HepG2 (cell line): Measurements from ENCODE around the gene MRPL36. TPM values are rescaled to one million over a fixed set of nuclear protein-coding genes. Genes with fewer than 3 reads are reported as not detected.

Source experiments
- ATM ChIP-seq: fragments of 450-650 bp; IDR thresholded peaks from 2 replicates; pipeline ENCODE4 v1.7.1; 2017; ENCODE audit warnings: mild to moderate bottlenecking, borderline replicate concordance
- ZBTB37 ChIP-seq: sonication (generic); formaldehyde crosslinking; IDR thresholded peaks from 2 replicates; pipeline ENCODE4 v1.4.0; 2020; ENCODE audit warnings: mild to moderate bottlenecking, missing genetic modification reagents
- ZBTB7B ChIP-seq: sonication (generic); formaldehyde crosslinking; IDR thresholded peaks from 2 replicates; pipeline ENCODE4 v1.4.0; 2020; ENCODE audit warnings: missing genetic modification reagents
- ZNF460 ChIP-seq: sonication (generic); formaldehyde crosslinking; IDR thresholded peaks from 2 replicates; pipeline ENCODE4 v1.5.1; 2020; ENCODE audit warnings: missing genetic modification reagents, mild to moderate bottlenecking, borderline replicate concordance
- ZNF501 ChIP-seq: sonication (generic); formaldehyde crosslinking; IDR thresholded peaks from 2 replicates; pipeline ENCODE4 v1.5.1; 2020; ENCODE audit warnings: mild to moderate bottlenecking, moderate library complexity, missing genetic modification reagents
- ZNF687 ChIP-seq: sonication (generic); formaldehyde crosslinking; IDR thresholded peaks from 2 replicates; pipeline ENCODE4 v1.5.1; 2020; ENCODE audit warnings: mild to moderate bottlenecking, missing genetic modification reagents, moderate library complexity
- polyA plus RNA-seq, 8 experiments: library from polyadenylated mRNA; depleted of rRNA in 3 of 8; stranded (reverse) in 7 of 8; unstranded in 1 of 8; fragments of >200 nt; fragmentation: Illumina TruSeq in 4 of 8; extraction: Trizol in 4 of 8; gene quantifications; 2 replicates each; pipeline versions ENCODE4 v1.2.1 to v1.2.3, GENCODE V29; 2011 to 2016; ENCODE audit warnings: low read depth in 4 of 8, missing spikeins in 1 of 8, mixed read lengths in 1 of 8; ENCODE audit not compliant: insufficient read depth in 1 of 8
- total RNA-seq, 5 experiments: library from RNA; depleted of rRNA; stranded (reverse); fragments of >200 nt; fragmentation: Illumina TruSeq; extraction: Trizol; gene quantifications; 2 replicates each; pipeline ENCODE4 v1.2.3, GENCODE V29; 2016; ENCODE audit warnings: low read depth in 1 of 5

Gene MRPL36
- total and polyA plus RNA-seq, 2 of the 13 experiments (the other 11 are each of a cell fraction or from before 2014, with no cell fraction given) = 71.3 to 113 TPM

- TF ChIP-seq ZNF687 (CRISPR knock-in tag) = no peak
- no peak for TF ChIP-seq ZBTB37 (CRISPR knock-in tag)
- TF ChIP-seq ZBTB7B = no peak
- TF ChIP-seq ZNF460 (CRISPR knock-in tag) = no peak
- no peak for TF ChIP-seq ZNF501 (CRISPR knock-in tag)
- TF ChIP-seq ATM = no peak
Observed at GRCh38 chr5:1814183-1815020, 14.8 kb upstream of the MRPL36 start (continued).
